ENCODE measurements around the gene ZNF343. TPM values are rescaled to one million over a fixed set of nuclear protein-coding genes. Genes with fewer than 3 reads are reported as not detected.
"Not testable (repeated sequence)": the region's sequence is repeated elsewhere in the genome, so short reads cannot be mapped to it uniquely, and the experiment has no call there.

Gene ZNF343
- total RNA-seq, 1 experiment from 2014 or later, result 3.4 TPM

DNA sequence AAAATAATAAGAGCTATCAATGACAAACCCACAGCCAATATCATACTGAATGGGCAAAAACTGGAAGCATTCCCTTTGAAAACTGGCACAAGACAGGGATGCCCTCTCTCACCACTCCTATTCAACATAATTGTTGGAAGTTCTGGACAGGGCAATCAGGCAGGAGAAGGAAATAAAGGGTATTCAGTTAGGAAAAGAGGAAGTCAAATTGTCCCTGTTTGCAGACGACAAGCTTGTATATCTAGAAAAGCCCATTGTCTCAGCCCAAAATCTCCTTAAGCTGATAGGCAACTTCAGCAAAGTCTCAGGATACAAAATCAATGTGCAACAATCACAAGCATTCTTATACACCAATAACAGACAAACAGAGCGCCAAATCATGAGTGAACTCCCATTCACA is 3.9 kb downstream of the ZNF343 start:
- not testable (repeated sequence) for H3K4me1 Mint-ChIP-seq; H3K27ac Mint-ChIP-seq; H2AFZ ChIP-seq (ENCODE audit: low read length); H3K27ac ChIP-seq (ENCODE audit: insufficient read length, low read depth, low read length); H2BK15ac ChIP-seq (ENCODE audit: low read depth, low read length); H3K4me3 Mint-ChIP-seq; DNase-seq; H3T11ph ChIP-seq (ENCODE audit: low read length); H3K14ac ChIP-seq (ENCODE audit: insufficient read depth, low read length); H3K9me3 Mint-ChIP-seq; H3K18ac ChIP-seq (ENCODE audit: insufficient read length, low read depth, low read length); H3K4me2 ChIP-seq (ENCODE audit: insufficient read depth, insufficient read length, low read length); H3K4me1 ChIP-seq (ENCODE audit: insufficient read depth, low read length); H3K9me3 ChIP-seq (ENCODE audit: control insufficient read depth, low read depth, low read length); H2BK20ac ChIP-seq (ENCODE audit: low read depth, low read length, poor library complexity, severe bottlenecking); H4K5ac ChIP-seq (ENCODE audit: insufficient read length, low read depth, low read length); H4K8ac ChIP-seq (replicated peaks; ENCODE audit: insufficient read length, low read depth, low read length); H2BK5ac ChIP-seq (ENCODE audit: insufficient read length, low read length); H3K23ac ChIP-seq (ENCODE audit: insufficient read length, low read depth, low read length); H3K79me1 ChIP-seq (ENCODE audit: insufficient read depth, low read depth, low read length, poor library complexity, severe bottlenecking); H2AK5ac ChIP-seq (ENCODE audit: insufficient read length, low read length); H4K91ac ChIP-seq (ENCODE audit: insufficient read length, low read depth, low read length); H3K79me2 ChIP-seq (ENCODE audit: insufficient read depth, low read length); H3K9ac ChIP-seq (ENCODE audit: extremely low read depth, insufficient read length, low read length); H4K20me1 ChIP-seq (ENCODE audit: control insufficient read depth, insufficient read depth, insufficient read length); H2BK12ac ChIP-seq (ENCODE audit: insufficient read length, low read depth, low read length); H3K56ac ChIP-seq (ENCODE audit: insufficient read length, low read depth, low read length); H2BK120ac ChIP-seq (ENCODE audit: low read depth, low read length, poor library complexity, severe bottlenecking); H3K4ac ChIP-seq (ENCODE audit: low read depth, low read length)
- Mint-ChIP-seq H3K36me3 (ENCODE audit: insufficient read depth in 1 of 3, low read depth in 3 of 3) (peaks cover 6 to 12% (median 12%) of the 10 kb centered on the region in 3 experiments; a peak in 6 of 7 replicates), H3K27me3 (ENCODE audit: low read depth) (peaks cover 84% of the 10 kb centered on the region)
- Histone ChIP-seq H3K23me2 (ENCODE audit: insufficient read length, low read depth, low read length, poor library complexity, severe bottlenecking) (peaks cover 12% of the 10 kb centered on the region), H3K27me3 (ENCODE audit: insufficient read depth, low read length) (peaks cover 10% of the 10 kb centered on the region)
- WGBS (ENCODE audit: extremely low coverage, insufficient read length, low lambda C conversion rate), result no CpG with 5 or more reads among the region's 2 CpGs

DNA sequence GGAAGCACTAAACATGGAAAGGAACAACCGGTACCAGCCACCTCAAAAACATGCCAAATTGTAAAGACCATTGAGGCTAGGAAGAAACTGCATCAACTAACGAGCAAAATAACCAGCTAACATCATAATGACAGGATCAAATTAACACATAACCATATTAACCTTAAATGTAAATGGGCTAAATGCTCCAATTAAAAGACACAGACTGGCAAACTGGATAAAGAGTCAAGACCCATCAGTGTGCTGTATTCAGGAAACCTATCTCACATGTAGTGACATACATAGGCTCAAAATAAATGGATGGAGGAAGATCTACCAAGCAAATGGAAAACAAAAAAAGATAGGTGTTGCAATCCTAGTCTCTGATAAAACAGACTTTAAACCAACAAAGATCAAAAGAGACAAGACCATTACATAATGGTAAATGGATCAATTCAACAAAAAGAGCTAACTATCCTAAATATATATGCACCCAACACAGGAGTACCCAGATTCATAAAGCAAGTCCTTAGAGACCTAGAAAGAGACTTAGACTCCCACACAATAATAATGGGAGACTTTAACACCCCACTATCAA is 5.8 kb downstream of the ZNF343 start:
- H3K4me3 Mint-ChIP-seq; H3K27me3 ChIP-seq (ENCODE audit: insufficient read depth, low read length): not testable (repeated sequence)
- WGBS (ENCODE audit: extremely low coverage, insufficient read length, low lambda C conversion rate), result no CpG with 5 or more reads among the region's 2 CpGs

More for the DNA sequence above, 5.8 kb downstream of the ZNF343 start:
- not testable (repeated sequence) for H2BK20ac ChIP-seq (ENCODE audit: low read depth, low read length, poor library complexity, severe bottlenecking); H4K5ac ChIP-seq (ENCODE audit: insufficient read length, low read depth, low read length); H3K27ac Mint-ChIP-seq; H4K20me1 ChIP-seq (ENCODE audit: control insufficient read depth, insufficient read depth, insufficient read length); H3K79me1 ChIP-seq (ENCODE audit: insufficient read depth, low read depth, low read length, poor library complexity, severe bottlenecking); H2BK5ac ChIP-seq (ENCODE audit: insufficient read length, low read length); H3K9me3 ChIP-seq (ENCODE audit: control insufficient read depth, low read depth, low read length); H3K9me3 Mint-ChIP-seq; H4K8ac ChIP-seq (replicated peaks; ENCODE audit: insufficient read length, low read depth, low read length); H2AK5ac ChIP-seq (ENCODE audit: insufficient read length, low read length); H3T11ph ChIP-seq (ENCODE audit: low read length); H2BK12ac ChIP-seq (ENCODE audit: insufficient read length, low read depth, low read length); H3K9ac ChIP-seq (ENCODE audit: extremely low read depth, insufficient read length, low read length); H2BK120ac ChIP-seq (ENCODE audit: low read depth, low read length, poor library complexity, severe bottlenecking); H3K23ac ChIP-seq (ENCODE audit: insufficient read length, low read depth, low read length); H3K56ac ChIP-seq (ENCODE audit: insufficient read length, low read depth, low read length); H3K14ac ChIP-seq (ENCODE audit: insufficient read depth, low read length); H3K4me1 ChIP-seq (ENCODE audit: insufficient read depth, low read length); H4K91ac ChIP-seq (ENCODE audit: insufficient read length, low read depth, low read length); H2BK15ac ChIP-seq (ENCODE audit: low read depth, low read length); H3K4me1 Mint-ChIP-seq; H3K4me2 ChIP-seq (ENCODE audit: insufficient read depth, insufficient read length, low read length); DNase-seq; H3K4ac ChIP-seq (ENCODE audit: low read depth, low read length); H3K23me2 ChIP-seq (ENCODE audit: insufficient read length, low read depth, low read length, poor library complexity, severe bottlenecking); H3K18ac ChIP-seq (ENCODE audit: insufficient read length, low read depth, low read length); H2AFZ ChIP-seq (ENCODE audit: low read length); H3K27ac ChIP-seq (ENCODE audit: insufficient read length, low read depth, low read length); H3K79me2 ChIP-seq (ENCODE audit: insufficient read depth, low read length)
- peaks cover 74% of the 10 kb centered on the region for H3K27me3 Mint-ChIP-seq (ENCODE audit: low read depth)
- H3K36me3 Mint-ChIP-seq (ENCODE audit: insufficient read depth in 1 of 3, low read depth in 3 of 3), result peaks cover 10 to 21% (median 18%) of the 10 kb centered on the region in 3 experiments
